Activated CD8-positive, alpha-beta memory T cell treated with anti-CD3 and anti-CD28 coated beads for 1 hour (primary cell): ENCODE results near the gene SPATA20.
A peak's percentile ranks its signal among the peaks of the same experiment; 100 is the strongest.

Experiments
- DNase-seq, 2 donors: peaks; one replicate each; pipeline ENCODE4 v3.0.0-alpha.2; 2020; ENCODE audit warnings: low read depth in 1 of 2; ENCODE audit errors: extremely low read depth in 1 of 2

Gene SPATA20

DNA sequence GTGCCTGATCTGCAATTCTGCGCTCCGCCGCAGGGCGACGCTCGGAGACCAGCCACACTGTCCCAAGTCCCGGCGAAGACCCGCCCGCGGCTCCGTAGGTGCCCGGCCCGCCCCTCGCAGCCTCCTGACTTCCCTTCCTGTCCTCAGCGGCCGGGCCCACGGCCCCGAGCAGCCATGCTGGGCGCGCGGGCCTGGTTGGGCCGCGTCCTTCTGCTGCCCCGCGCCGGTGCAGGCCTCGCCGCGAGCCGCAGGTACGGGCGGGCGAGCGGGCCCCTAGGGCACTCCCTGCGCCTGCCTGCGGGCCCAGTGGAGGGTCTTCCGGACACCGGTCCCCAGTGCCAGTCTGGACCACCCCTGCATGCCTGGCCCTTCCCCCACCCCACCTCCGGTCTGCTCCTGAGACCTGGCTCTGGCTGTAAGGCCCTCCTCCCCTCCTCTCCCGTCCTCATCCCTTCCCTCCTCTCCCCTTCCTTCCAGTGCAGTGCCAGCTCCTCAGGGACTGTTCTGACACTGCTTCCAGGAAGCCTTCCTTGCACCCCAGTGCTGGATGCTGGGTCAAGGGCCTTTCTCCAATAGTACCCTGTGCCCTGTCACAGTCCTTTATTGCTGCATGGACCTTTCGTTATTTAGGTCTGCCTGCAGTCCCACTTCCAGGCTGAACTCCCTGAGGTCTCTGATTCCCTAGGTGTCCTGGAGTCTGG, at the start of gene SPATA20:
Gene SPATA20, plus strand, starts transcription at position 140 of the 701 bp plus-strand sequence. Its CDS starts 35 bp downstream, at position 175.
- DNase-seq, result peak; percentile 61 to 72

- no peak for DNase-seq
These were observed 48.7 kb upstream of the SPATA20 start for GRCh38 chr17:50498021-50498874.

GRCh38 chr17:50499270-50499669, 47.7 kb upstream of the SPATA20 start:
- no peak for DNase-seq

GRCh38 chr17:50499721-50500120, 47.3 kb upstream of the SPATA20 start:
- DNase-seq, result no peak

GRCh38 chr17:50501054-50501453, 45.9 kb upstream of the SPATA20 start:
- no peak for DNase-seq

GRCh38 chr17:50502301-50502990, 44.5 kb upstream of the SPATA20 start:
- DNase-seq, result no peak

DNA sequence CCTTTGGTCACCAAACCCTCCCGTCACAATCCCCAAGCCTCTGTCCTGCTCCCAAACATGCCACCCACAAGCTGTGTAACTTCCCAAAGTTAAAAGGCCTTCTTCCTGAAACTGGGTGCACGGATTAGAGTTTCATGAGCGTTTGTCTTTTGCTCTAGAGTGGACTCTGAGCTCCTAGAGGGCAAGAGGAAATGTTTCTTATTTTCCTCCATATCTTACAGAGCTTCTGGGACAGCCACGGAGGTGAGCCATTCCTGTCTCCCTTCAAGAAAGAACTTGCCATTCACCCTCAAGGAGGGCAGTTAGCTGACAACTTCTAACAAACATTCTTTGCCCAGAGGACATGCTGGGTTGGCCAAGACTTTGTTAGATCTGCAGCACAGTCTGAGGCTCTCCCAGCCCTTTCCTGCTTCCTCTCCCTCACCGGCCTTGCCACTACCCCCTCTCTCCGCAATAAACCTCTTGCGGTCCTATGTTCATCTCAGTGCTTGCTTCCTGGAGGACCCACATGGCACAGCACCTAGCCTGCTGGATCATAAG, 41.3 kb upstream of the SPATA20 start:
- DNase-seq, result no peak

DNA sequence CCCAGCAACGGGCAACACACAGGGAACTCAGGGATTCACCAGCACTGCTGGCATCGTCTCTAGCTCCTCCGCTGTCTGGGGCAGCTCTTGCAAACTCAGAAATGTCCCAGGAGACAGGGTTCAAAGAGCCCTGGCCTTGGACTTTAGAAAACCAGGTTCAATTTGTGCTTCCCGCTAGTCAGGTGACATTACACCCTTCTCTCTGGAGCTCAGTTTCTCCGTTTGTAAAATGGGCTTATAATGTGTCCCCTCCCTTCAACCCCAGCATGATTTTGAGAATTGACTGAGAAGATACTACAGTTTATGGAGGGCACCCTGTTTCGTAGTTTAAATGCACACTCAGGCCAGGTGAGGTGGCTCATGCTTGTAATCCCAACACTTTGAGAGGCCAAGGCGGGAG, 40.7 kb upstream of the SPATA20 start:
- no peak for DNase-seq

- peak; percentile 16 to 74 for DNase-seq
These were observed 39.0 kb upstream of the SPATA20 start, which contains the start of gene MYCBPAP for GRCh38 chr17:50507871-50508572. TSS of gene MYCBPAP (plus strand) at chr17:50508439. CDS start at chr17:50508675, 236 bp downstream.

DNA sequence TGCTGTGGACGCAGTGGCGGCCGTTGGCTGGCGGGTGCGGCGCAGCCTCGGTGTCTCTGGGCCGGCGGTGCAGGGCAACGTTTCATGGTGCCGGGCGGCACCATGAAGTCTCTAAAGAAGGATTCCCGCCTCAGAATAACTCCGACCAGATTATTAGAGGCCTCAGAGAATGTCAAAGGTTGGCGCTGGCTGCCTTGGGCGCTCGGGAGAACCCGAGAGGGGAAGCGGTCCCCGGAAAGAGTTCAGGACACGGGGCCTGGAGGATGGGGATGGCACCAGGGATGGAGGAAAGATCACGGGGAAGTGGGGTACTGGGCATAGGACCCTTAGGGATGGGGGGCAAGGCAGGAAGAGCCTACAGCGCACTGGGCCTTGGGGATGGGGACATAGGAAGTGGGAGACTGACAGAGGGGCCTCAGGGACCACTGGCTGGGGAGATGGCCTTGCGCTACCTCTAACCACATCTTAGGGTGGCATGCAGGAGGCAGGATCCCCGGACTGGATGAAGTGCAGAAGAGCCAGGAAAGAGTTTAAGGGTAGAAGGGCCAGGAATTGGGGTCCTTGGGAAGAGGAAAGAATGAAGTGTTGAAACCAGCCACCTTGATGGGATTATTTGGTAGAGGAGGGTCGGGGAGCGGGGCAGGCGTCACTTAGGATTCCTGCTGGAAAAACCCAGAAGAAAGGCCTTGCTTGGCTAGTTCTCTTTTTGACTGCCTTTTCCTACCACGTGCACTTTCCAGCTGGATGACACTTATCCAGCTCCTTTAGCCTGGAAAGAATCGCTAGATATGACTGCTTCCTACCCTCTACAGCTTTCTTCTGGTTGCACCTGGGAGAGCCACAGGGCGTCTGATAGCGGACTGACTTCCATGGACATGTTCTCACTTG, 38.2 kb upstream of the SPATA20 start:
- DNase-seq, result no peak

DNA sequence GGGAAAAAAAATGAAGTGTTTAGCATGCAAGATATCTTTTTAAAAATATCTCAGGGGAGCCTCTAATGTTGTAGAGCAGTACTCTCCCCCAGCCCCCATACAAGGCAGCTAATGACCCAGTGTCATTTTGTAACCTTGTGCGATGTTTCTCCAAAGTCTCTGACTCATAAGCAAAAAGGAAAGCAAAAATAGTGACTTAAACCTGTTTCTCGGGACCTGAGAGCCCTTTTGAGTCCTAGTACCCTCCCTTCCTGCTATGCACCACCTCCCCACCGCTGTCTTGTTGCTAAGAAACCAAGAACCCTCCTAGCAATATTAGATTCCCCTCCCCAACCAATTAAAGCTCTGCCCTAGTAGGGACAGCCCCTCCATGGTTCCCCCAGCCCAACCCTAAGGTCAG, 35.9 kb upstream of the SPATA20 start:
- no peak for DNase-seq

DNA sequence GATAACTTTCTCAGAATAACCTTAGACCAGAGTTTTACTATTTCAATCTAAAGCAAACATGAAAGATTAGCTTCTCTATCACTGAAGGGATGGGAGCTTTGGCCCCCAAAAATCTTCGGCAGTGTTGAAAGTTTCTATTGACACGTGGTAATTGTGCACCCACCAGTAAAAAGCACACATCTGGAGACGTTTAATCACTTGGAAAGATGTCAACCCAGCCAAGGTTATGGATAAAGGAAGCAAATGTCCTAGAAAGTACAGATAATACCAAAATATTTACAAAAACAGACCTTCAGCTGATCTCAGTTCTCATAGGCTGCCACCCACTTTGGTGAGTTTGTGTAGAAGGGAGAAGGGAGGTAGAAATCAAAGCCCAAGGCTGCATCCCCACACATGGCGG, 33.5 kb upstream of the SPATA20 start:
- DNase-seq, result no peak

GRCh38 chr17:50514388-50514787, 32.6 kb upstream of the SPATA20 start:
- no peak for DNase-seq

GRCh38 chr17:50514936-50515702, 31.9 kb upstream of the SPATA20 start:
- DNase-seq, result no peak

GRCh38 chr17:50517011-50517410, 30.0 kb upstream of the SPATA20 start:
- DNase-seq, result no peak

GRCh38 chr17:50517504-50518383, 29.2 kb upstream of the SPATA20 start:
- no peak for DNase-seq

- no peak for DNase-seq
These were observed 28.5 kb upstream of the SPATA20 start for GRCh38 chr17:50518384-50519023.
